H1 (cell line): ENCODE results near the gene KRTAP5-1. TPM values are rescaled to one million over a fixed set of nuclear protein-coding genes. Genes with fewer than 3 reads are reported as not detected.
"Not testable (repeated sequence)": the region's sequence is repeated elsewhere in the genome, so short reads cannot be mapped to it uniquely, and the experiment has no call there.

ENCODE experiments used
- CTCF ChIA-PET: fragments of 300-600 bp; sonication (Branson Sonifier 250); formaldehyde crosslinking; loops from one replicate; lab custom pipeline; 2021; ENCODE audit not compliant: partially characterized antibody; lab: Charles Lee
- POLR2A ChIA-PET: fragments of 300-600 bp; sonication (Branson Sonifier 250); formaldehyde crosslinking; loops from one replicate; lab custom pipeline; 2021; ENCODE audit warnings: inconsistent platforms; ENCODE audit not compliant: partially characterized antibody; lab: Charles Lee
- DNase-seq, 2 experiments: peaks; one replicate each; pipeline versions ENCODE4 v3.0.0 to v3.0.0-alpha.2; 2010 to 2022; ENCODE audit warnings: low spot score in 2 of 2, low read depth in 1 of 2, mixed read lengths in 1 of 2
- FAIRE-seq: peaks from 2 replicates; lab custom pipeline; 2011; peaks lifted over from hg19 to GRCh38; lab: Jason Lieb, UNC
- H2AFZ ChIP-seq: 2 replicates; pipeline ENCODE4 v1.8.1; 2012; ENCODE audit warnings: low read length, inconsistent platforms
- H2AK5ac ChIP-seq: 2 replicates; pipeline ENCODE4 v1.6.1; 2013; ENCODE audit warnings: low read depth, low read length
- H2BK120ac ChIP-seq: replicated peaks from 2 replicates; pipeline ENCODE3; 2013; ENCODE audit warnings: low read depth, low read length, inconsistent platforms
- H2BK12ac ChIP-seq: 2 replicates; pipeline ENCODE4 v1.6.1; 2013; ENCODE audit warnings: low read depth, low read length
- H2BK15ac ChIP-seq: 2 replicates; pipeline ENCODE4 v1.6.1; 2013; ENCODE audit warnings: low read length
- H2BK20ac ChIP-seq: 2 replicates; pipeline ENCODE4 v1.6.1; 2013; ENCODE audit warnings: low read length
- H2BK5ac ChIP-seq: 2 replicates; pipeline ENCODE4 v1.6.1; 2013; ENCODE audit warnings: low read depth, low read length
- H3K14ac ChIP-seq: 2 replicates; pipeline ENCODE4 v1.6.1; 2013; ENCODE audit warnings: inconsistent platforms; ENCODE audit not compliant: insufficient read length
- H3K18ac ChIP-seq: 2 replicates; pipeline ENCODE4 v1.6.1; 2013; ENCODE audit warnings: low read length; ENCODE audit errors: extremely low read depth
- H3K23ac ChIP-seq: 2 replicates; pipeline ENCODE4 v1.6.1; 2013; ENCODE audit warnings: inconsistent platforms; ENCODE audit not compliant: insufficient read length
- H3K23me2 ChIP-seq: 2 replicates; pipeline ENCODE4 v1.6.1; 2013; ENCODE audit warnings: low read depth, low read length
- H3K27ac ChIP-seq: 2 replicates; pipeline ENCODE4 v1.6.1; 2011; ENCODE audit warnings: low read depth, low read length, inconsistent platforms
- H3K27me3 ChIP-seq, 4 experiments: replicated peaks in 1 of 4; 1 replicate in 1 of 4; 2 replicates in 3 of 4; pipeline versions ENCODE4 v1.6.1 to v1.8.1; 2011 to 2013; ENCODE audit warnings: low read length in 3 of 4, mild to moderate bottlenecking in 3 of 4, inconsistent platforms in 2 of 4, mixed read lengths in 2 of 4, moderate library complexity in 1 of 4; ENCODE audit not compliant: control insufficient read depth in 3 of 4, insufficient read depth in 3 of 4; ENCODE audit errors: extremely low read depth in 1 of 4
- H3K36me3 ChIP-seq, 4 experiments: 2 replicates each; pipeline versions ENCODE4 v1.6.1 to v1.8.1; 2011 to 2013; ENCODE audit warnings: mild to moderate bottlenecking in 4 of 4, low read length in 3 of 4, moderate library complexity in 2 of 4, control low read depth in 1 of 4, inconsistent platforms in 1 of 4; ENCODE audit not compliant: insufficient read depth in 4 of 4, control insufficient read depth in 2 of 4
- H3K4ac ChIP-seq: replicated peaks from 2 replicates; pipeline ENCODE3; 2013; ENCODE audit warnings: low read length, low read depth, mixed read lengths, inconsistent platforms; ENCODE audit not compliant: insufficient read length
- H3K4me1 ChIP-seq, 4 experiments: replicated peaks in 1 of 4; 1 replicate in 1 of 4; 2 replicates in 3 of 4; pipeline versions ENCODE4 v1.6.1 to v1.8.1; 2011 to 2013; ENCODE audit warnings: low read length in 3 of 4, inconsistent platforms in 2 of 4, mixed read lengths in 1 of 4; ENCODE audit not compliant: insufficient read depth in 4 of 4, control insufficient read depth in 3 of 4
- H3K4me2 ChIP-seq, 2 experiments: 2 replicates each; pipeline versions ENCODE4 v1.6.1 to v1.8.1; 2011 to 2013; ENCODE audit warnings: low read depth in 2 of 2, low read length in 2 of 2, control low read depth in 1 of 2, inconsistent platforms in 1 of 2, mild to moderate bottlenecking in 1 of 2; ENCODE audit not compliant: insufficient read depth in 1 of 2
- H3K4me3 ChIP-seq, 4 experiments: fragments of 200-600, 300-600 bp in 1 of 4; sonication (generic), shearing (Covaris generic), sonication (Bioruptor Twin) in 1 of 4; 2 replicates each; pipeline versions ENCODE4 v1.5.1 to v1.8.1; 2011 to 2016; ENCODE audit warnings: low read length in 4 of 4, low read depth in 3 of 4, control low read depth in 2 of 4, inconsistent platforms in 2 of 4, mild to moderate bottlenecking in 2 of 4, mixed read lengths in 1 of 4, moderate library complexity in 1 of 4; ENCODE audit not compliant: insufficient read depth in 2 of 4; ENCODE audit errors: extremely low read depth in 1 of 4
- H3K56ac ChIP-seq: replicated peaks from 2 replicates; pipeline ENCODE3; 2013; ENCODE audit warnings: low read depth, mild to moderate bottlenecking, mixed read lengths, low read length, inconsistent platforms; ENCODE audit not compliant: insufficient read length
- H3K79me1 ChIP-seq: 2 replicates; pipeline ENCODE4 v1.6.1; 2013; ENCODE audit warnings: low read depth, low read length, control low read depth
- H3K79me2 ChIP-seq, 2 experiments: 2 replicates each; pipeline versions ENCODE4 v1.6.1 to v1.8.1; 2012 to 2013; ENCODE audit warnings: low read length in 2 of 2, mild to moderate bottlenecking in 2 of 2, inconsistent platforms in 1 of 2; ENCODE audit not compliant: insufficient read depth in 2 of 2, control insufficient read depth in 1 of 2
- H3K9ac ChIP-seq, 4 experiments: replicated peaks in 1 of 4; 1 replicate in 1 of 4; 2 replicates in 3 of 4; pipeline versions ENCODE4 v1.6.1 to v1.8.1; 2011 to 2013; ENCODE audit warnings: low read depth in 3 of 4, low read length in 3 of 4, control low read depth in 2 of 4, mild to moderate bottlenecking in 2 of 4, moderate library complexity in 2 of 4, inconsistent platforms in 1 of 4; ENCODE audit errors: extremely low read depth in 1 of 4
- H3K9me3 ChIP-seq, 2 experiments: 2 replicates each; pipeline versions ENCODE4 v1.6.1 to v1.8.1; 2012 to 2013; ENCODE audit warnings: mild to moderate bottlenecking in 2 of 2, moderate library complexity in 2 of 2, control low read depth in 1 of 2, inconsistent platforms in 1 of 2, low read depth in 1 of 2, low read length in 1 of 2, mixed read lengths in 1 of 2; ENCODE audit not compliant: insufficient read depth in 2 of 2
- H4K20me1 ChIP-seq, 2 experiments: replicated peaks in 1 of 2; 2 replicates each; pipeline versions ENCODE3 to v1.8.1; 2011 to 2013; ENCODE audit warnings: inconsistent platforms in 2 of 2, low read length in 2 of 2, mild to moderate bottlenecking in 1 of 2; ENCODE audit not compliant: insufficient read depth in 2 of 2, control insufficient read depth in 1 of 2
- H4K5ac ChIP-seq: 2 replicates; pipeline ENCODE4 v1.6.1; 2013; ENCODE audit warnings: low read length, low read depth, mixed read lengths, inconsistent platforms; ENCODE audit not compliant: insufficient read length
- H4K8ac ChIP-seq: 2 replicates; pipeline ENCODE4 v1.8.0; 2013; ENCODE audit warnings: mild to moderate bottlenecking, moderate library complexity, low read length, inconsistent platforms; ENCODE audit not compliant: insufficient read depth; ENCODE audit errors: extremely low read depth
- H4K91ac ChIP-seq: replicated peaks from 2 replicates; pipeline ENCODE3; 2013; ENCODE audit warnings: low read length, mixed read lengths, inconsistent platforms; ENCODE audit not compliant: insufficient read length
- WGBS, 2 experiments: shearing (Covaris generic) in 1 of 2; methylation state at CpG; one replicate each; pipeline versions ENCODE4 v1.1.6 to v1.1.7; 2013 to 2015; ENCODE audit warnings: low lambda C conversion rate in 2 of 2, mixed read lengths in 2 of 2, inconsistent platforms in 1 of 2, low coverage in 1 of 2, missing lambda C conversion rate in 1 of 2; ENCODE audit not compliant: insufficient replicate concordance in 2 of 2, insufficient coverage in 1 of 2, insufficient read length in 1 of 2; ENCODE audit errors: extremely low coverage in 1 of 2, missing lambda C conversion rate in 1 of 2; 5-methylcytosine and 5-hydroxymethylcytosine counted together
- polyA plus RNA-seq, 7 experiments: library from polyadenylated mRNA; depleted of rRNA in 3 of 7; stranded (reverse) in 5 of 7; unstranded in 2 of 7; fragments of >200 nt in 5 of 7; fragments of 200-250 nt in 2 of 7; gene quantifications; 1 replicate in 5 of 7; 2 replicates in 1 of 7; 4 replicates in 1 of 7; pipeline versions ENCODE4 v1.2.1 to v1.2.3, GENCODE V29; 2011 to 2013; ENCODE audit warnings: missing spikeins in 2 of 7, mixed read lengths in 2 of 7
- total RNA-seq: library from RNA; stranded (reverse); fragmentation: NEBNext Ultra II Directional; extraction: Animal tissue kit (Norgen Biotek cat#: 25700); gene quantifications from 2 replicates; pipeline ENCODE4 v1.2.1, GENCODE V29; 2021

The KRTAP5-1 gene
- total and polyA plus RNA-seq, 2 of the 8 experiments (the other 6 are each of a cell fraction or from before 2014, with no cell fraction given) = not detected

DNA sequence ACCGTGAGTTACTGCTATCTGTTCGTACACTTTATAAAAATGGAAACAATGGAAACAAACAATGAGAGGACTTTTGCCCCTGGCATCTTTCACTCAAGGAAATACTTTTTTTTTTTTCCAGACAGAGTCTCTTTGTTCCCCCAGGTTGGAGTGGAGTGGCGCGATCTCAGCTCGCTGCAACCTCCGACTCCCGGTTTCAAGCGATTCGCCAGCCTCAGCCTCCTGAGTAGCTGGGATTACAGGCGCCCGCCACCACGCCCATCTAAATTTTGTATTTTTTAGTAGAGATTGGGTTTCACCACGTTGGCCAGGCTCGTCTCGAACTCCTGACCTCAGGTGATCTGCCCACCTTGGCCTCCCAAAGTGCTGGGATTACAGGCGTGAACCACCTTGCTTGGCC, 9.3 kb downstream of the KRTAP5-1 start:
- H3K4ac ChIP-seq, H2BK12ac ChIP-seq, DNase-seq, H3K23me2 ChIP-seq, H2BK20ac ChIP-seq, H4K8ac ChIP-seq, H3K18ac ChIP-seq, H3K79me1 ChIP-seq, FAIRE-seq, H3K4me3 ChIP-seq, H2BK15ac ChIP-seq, H3K9ac ChIP-seq, H3K36me3 ChIP-seq, H2AK5ac ChIP-seq, H3K14ac ChIP-seq, H3K9me3 ChIP-seq, H4K20me1 ChIP-seq, H2BK120ac ChIP-seq, H3K23ac ChIP-seq, H3K4me2 ChIP-seq, H3K27ac ChIP-seq, H3K79me2 ChIP-seq, H2BK5ac ChIP-seq, H2AFZ ChIP-seq, H4K91ac ChIP-seq, H3K56ac ChIP-seq, H4K5ac ChIP-seq: not testable (repeated sequence)
- Histone ChIP-seq H3K4me1 (peaks cover 0 to 20% (median 11%) of the 10 kb centered on the region in 4 experiments; a peak in 6 of 7 replicates), H3K27me3 (peaks cover 18 to 41% (median 37%) of the 10 kb centered on the region in 4 experiments)
- CTCF ChIA-PET = interaction anchor here (0.6 to 8.2 kb wide), 12 partner anchors 11 to 635 kb away, joined by 3 to 144 read pairs (median 12); partner anchors contain the start of genes KRTAP5-2 and KRTAP5-5
- WGBS, 2 experiments = 87% methylated on average over 16 of the region's 16 CpGs; no CpG with 5 or more reads in 1 of the 2 experiments
- POLR2A ChIA-PET = interaction anchor here (0.6 kb wide), 1 partner anchor 28 kb away, joined by 3 read pairs; no protein-coding TSS in a partner anchor
